GM21390 (cell line): ENCODE results near the gene YDJC.
"Not testable (repeated sequence)": the region's sequence is repeated elsewhere in the genome, so short reads cannot be mapped to it uniquely, and the experiment has no call there.

Source experiments
- ATAC-seq: cut with Tn5 transposase; IDR thresholded peaks from one replicate; pipeline ENCODE4 v1.9.1; 2021; ENCODE audit not compliant: unreplicated experiment

YDJC gene

DNA sequence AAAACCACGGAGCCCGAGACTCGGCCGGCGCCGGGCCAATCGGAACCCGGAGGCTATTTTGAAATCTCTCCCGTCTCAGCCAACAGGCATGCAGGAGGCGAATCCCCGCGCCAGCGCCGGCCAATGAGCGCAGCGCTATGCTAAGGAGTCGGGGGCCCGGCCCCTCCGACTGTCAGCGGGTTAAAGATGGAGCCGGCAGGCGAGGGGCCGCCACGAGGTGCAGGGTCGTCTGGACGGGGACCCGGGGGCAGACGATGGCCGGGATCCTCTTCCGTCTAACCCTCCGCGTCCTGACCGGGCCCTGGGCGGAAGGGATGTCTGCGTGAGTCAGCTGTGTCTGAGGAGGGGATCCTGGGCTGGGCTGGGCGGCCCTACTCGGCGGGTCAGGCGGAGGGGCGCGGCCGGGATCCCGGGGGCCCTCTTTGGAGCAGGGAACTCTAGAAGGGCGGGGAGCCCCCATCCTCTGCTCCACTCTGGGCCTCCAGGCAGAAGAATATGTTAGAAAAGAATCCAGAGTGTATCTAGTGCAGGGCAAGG is 22.3 kb upstream of the YDJC start:
- peak; percentile 67 for ATAC-seq

DNA sequence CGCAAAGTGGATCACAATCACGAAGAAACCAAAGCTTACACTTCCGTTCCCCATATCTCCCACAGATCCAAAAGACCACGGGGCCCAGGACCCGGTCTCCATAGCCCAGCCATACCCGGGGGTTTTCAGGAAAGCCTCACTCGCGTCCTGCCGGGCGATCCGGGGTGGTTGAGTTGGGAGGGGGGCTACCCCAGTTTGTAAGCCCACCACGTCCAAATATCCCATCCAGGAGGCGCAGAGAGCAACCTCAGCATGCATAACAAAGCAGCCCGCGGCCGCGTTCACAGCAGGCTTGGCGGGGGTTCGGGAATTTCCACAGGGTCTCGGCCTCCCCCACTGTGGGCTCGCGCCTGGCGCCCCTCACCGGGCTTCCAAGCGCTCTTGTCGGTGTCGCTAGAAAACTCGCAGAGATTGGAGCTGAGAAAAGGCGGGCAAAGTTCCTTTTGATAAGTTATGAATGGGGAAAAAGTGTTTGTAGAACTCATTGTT is 21.7 kb upstream of the YDJC start:
- peak; percentile 11 for ATAC-seq

DNA sequence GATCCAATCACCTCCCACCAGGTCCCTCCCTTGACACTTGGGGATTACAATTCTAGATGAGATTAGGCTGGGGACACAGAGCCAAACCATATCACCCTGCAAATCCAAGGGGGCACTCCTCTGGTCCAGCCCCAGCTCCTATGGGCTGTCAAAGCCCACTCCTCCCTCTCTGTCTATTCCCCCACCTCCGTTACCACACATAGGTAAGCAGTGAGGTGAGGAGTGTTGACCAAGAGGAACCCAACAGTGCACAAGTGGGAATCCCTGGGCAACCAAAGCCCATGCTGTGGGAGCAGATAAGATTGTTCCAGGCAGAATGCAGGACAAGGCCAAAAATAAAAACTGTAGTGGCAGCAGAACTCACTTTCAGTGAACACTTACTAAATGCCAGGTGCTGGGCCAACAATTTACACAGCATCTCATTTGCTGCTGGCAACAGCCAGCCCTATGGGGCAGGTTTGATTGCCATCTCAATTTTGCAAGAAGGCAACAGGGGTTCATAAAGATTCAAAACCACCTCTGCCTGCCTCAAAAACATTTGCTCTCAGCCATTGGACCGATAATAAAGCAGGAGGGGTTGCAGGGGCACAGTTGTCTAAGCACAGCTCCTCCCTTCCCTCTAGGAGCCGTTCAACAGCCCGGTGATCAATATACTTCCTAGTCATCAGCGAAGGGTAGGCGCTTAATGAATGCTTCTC is 21.1 kb upstream of the YDJC start:
- ATAC-seq, result peak; percentile 5

DNA sequence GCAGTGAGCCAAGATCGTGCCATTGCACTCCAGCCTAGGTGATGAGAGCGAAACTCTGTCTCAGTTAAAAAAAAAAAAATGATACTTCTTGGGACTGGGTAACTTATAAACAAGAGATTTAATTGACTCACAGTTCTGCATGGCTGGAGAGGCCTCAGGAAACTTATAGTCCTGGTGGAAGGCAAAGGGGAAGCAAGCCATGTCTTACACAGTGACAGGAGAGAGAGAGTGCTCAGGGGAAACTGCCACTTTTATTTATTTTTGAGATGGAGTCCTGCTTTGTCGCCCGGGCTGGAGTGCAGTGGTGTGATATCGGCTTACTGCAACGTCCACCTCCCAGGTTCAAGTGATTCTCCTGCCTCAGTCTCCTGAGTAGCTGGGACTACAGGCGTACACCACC is 20.5 kb upstream of the YDJC start:
- ATAC-seq, result no peak

DNA sequence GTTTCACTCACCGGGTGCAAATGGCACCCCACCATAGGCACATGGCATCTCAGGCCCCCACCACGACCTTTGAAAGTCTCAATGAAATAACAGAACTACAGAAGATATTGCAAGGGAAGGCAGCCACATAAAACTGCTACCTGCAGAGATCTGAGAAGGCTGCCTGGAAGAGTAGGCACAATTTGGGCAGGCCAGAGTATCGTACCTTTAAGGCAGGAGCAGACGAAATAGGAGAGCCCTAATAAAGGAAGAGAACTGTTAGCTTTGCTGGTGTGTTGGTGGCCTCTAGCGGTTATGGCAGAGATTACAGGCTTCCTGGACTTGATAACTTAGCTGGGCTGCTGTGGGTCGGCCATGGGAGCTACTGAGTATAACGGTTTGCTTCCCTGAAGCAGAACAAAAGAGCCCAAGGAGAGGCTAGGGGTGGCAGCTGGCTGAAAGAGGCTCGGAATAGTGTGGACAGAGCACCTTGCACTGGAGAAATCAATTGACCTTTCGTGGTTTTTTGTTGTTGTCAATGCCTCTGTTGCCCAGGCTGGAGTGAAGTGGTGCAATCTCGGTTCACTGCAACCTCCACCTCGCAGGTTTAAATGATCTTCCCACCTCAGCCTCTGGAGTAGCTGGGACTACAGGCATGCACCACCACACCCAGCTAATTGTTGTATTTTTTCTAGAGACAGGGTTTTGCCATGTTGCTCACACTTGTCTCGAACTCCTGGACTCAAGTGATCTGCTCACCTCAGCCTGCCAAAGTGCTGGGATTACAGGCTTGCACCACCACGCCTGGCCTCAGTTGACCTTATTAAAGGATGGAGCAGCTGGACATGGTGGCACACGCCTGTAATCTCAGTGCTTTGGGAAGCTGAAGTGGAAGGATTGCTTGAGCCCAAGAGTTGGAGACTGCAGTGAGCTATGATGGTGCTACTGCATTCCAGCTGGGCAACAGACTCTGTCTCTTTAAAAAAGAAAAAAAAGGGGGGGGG is 17.1 kb upstream of the YDJC start:
- ATAC-seq, result no peak

DNA sequence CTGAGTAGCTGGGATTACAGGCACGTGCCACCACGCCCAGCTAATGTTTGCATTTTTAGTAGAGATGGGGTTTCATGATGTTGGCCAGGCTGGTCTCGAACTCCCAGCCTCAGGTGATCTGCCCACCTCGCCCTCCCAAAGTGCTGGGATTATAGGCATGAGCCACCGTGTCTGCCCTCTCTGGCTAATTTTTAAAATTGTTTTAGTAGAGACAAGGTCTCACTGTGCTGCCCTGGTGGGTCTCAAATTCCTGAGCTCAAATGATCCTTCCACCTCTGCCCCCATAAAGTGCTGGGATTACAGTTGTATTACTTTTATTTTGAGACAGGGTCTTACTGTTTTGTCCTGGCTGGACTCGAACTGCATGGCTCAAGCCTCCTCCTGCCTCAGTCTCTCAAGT is 15.7 kb upstream of the YDJC start:
- ATAC-seq, result not testable (repeated sequence)

DNA sequence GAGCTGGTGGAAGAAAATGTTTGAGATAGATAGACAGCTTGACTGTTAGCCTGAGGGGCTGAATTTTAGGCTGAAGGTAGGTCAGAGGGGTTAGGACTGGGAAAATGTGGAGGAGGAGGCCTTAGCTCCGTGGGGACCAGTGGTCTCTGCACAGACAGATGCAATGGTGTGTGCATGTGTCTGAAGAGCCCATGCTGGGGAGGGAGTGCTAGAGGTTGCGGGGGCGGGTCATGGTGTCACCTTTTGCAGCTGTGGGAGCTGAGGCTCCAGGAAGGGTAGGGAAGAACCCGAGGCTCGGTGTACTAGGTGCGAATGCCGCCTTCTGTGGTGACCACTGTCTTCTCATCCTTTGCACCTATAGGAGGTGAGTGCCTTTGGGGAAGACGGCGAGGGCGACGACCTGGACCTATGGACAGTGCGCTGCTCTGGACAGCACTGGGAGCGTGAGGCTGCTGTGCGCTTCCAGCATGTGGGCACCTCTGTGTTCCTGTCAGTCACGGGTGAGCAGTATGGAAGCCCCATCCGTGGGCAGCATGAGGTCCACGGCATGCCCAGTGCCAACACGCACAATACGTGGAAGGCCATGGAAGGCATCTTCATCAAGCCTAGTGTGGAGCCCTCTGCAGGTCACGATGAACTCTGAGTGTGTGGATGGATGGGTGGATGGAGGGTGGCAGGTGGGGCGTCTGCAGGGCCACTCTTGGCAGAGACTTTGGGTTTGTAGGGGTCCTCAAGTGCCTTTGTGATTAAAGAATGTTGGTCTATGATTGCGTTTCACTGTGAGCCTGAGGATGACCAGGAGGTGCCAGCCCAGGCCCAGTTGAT is 13.9 kb upstream of the YDJC start:
- no peak for ATAC-seq

DNA sequence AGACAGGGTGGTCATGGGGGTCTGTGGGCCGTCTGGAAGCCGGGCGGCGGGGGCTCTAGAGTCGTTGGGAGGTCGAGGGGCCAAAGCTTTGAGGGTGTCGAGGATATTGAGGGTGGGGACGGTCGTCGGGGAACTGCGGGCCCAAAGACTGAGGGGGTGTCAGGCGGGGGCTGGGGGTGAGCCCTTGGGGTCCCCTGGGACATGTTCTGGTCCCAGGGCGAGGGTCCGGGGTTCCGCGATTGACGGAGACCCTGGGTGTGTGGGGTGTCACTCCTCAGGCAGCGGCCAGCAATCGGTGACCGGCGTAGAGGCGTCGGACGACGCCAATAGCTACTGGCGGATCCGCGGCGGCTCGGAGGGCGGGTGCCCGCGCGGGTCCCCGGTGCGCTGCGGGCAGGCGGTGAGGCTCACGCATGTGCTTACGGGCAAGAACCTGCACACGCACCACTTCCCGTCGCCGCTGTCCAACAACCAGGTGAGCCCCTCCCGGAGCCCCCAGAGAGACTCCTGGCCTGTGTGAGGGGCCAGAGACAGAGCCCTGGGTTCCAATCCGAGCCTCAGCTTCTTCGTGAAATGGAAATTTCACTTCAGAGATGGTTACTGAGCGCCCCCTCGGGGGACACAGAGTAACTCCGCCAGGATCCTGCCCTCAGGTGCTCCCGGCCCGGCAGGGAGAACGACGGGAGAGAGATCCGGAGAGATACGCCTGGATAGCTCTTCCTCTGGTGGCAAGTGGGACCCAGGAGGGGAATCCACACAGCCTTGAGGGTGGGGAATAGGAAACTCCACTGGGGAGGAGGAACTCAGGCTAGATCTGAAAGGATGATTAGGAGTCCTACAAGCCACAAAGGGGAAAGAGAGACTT is 13.0 kb upstream of the YDJC start:
- ATAC-seq, result no peak

DNA sequence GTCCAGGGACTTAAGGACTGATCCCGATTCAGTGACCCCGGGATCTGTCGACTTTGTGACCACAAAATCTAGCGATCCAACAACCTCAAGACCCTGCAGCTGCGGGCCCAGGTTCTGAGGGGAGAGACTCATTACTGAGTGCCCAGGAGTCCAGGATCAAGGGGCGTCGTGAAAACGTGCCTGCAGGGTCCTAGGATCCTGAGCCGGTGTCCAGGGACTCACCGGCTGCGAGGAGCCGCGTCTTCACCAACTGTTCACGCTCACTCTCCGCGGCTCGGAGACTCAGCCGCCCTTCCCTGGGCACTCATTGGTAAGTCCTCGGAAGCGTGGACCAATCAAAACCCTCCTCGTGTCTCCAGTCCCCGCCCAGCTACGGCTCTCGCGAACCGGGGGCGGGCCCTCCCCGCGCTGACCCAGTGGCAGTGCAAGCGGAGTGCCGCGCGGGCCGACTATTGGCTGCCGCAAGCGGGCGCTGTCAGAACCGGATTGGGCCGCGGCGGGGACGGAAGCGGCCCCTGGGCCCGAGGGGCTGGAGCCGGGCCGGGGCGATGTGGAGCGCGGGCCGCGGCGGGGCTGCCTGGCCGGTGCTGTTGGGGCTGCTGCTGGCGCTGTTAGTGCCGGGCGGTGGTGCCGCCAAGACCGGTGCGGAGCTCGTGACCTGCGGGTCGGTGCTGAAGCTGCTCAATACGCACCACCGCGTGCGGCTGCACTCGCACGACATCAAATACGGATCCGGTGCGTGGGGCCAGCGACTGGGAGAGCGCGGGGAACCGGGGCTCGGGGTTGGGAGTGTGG is 12.2 kb upstream of the YDJC start, which contains the start of gene SDF2L1:
Gene SDF2L1 (plus strand): TSS at position 514 of the 795 bp plus-strand sequence. CDS start 35 bp downstream, at position 549.
- peak; percentile 83 for ATAC-seq

DNA sequence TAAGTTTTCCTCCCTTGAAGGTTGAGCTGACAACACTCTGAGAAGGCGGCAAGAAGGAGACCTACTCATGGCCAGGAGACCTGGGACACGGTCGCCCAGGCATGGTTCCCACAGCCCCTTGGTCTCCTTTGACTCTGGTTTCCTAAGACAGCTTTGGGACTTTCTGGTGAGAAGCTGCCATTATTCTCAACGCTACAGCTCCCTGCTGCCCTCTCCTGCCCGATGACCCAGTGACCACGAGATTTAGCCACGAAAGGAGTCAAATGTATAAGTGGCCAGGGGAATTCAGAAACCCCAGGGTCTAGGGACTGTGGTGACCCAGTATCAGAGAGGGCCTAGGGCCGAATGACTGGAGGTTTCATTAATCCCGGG is 11.6 kb upstream of the YDJC start:
- ATAC-seq, result peak; percentile 3

DNA sequence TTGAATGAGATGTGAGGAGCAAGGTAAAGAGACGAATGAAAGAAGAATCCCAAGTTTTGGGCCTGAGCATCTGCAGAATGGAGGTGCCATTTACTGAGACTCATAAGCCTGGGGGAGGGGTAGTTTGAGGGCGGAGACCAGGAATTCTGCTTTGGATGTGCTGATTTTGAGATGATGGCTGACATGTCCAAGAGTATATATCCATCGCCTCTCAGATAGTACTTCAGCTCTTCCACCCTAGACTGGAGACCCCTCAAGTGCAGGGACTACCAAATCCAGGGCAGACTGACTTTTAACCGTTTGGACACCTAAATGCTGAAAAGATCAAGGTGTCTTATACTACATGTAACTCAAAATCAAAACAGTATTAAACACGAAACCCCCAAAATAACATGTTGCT is 11.0 kb upstream of the YDJC start:
- ATAC-seq, result no peak

- ATAC-seq, result no peak
Observed at GRCh38 chr22:21639359-21639758, 9.5 kb upstream of the YDJC start.

DNA sequence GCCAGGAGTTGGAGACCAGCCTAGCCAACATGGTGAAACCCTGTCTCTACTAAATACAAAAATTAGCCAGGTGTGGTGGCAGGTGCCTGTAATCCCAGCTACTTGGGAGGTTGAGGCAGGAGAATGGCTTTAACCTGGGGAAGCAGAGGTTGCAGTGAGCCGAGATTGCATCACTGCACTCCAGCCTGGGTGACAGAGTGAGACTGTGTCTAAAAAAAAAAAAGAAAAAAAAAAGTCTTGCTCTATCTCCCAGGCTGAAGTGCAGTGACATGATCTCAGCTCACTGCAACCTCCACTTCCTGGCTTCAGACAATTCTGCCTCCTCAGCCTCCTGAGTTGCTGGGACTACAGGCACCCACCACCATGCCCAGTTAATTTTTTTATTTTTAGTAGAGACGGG is 7.6 kb upstream of the YDJC start:
- ATAC-seq, result not testable (repeated sequence)

DNA sequence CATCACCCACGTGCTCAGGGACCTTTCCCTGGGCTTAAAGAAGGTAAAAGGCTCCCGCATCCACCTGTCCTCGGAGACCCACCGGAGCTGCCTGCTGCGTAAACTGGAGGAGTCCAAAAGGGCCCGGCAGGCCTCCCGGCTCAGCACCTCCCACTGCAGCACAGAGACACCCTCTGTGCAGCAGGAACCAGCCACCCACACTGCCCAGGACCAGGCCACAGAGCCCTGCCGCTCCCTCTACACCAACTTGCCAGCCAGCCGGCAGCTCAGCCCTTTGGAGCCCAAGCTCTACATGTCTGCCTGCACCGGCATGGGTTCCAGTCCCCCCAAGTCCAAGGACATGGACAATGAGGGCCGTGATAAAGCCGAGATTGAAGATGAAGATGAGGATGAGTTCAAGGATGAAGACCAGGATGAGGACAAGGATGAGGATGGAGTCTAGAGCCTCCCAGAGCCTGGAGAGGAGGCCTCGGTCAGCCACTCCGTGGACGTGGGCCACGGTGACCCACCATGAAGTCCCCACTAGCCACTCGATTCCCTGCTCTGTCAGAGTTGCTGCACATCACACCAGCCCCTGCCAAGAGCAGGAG is 6.9 kb upstream of the YDJC start:
- no peak for ATAC-seq

DNA sequence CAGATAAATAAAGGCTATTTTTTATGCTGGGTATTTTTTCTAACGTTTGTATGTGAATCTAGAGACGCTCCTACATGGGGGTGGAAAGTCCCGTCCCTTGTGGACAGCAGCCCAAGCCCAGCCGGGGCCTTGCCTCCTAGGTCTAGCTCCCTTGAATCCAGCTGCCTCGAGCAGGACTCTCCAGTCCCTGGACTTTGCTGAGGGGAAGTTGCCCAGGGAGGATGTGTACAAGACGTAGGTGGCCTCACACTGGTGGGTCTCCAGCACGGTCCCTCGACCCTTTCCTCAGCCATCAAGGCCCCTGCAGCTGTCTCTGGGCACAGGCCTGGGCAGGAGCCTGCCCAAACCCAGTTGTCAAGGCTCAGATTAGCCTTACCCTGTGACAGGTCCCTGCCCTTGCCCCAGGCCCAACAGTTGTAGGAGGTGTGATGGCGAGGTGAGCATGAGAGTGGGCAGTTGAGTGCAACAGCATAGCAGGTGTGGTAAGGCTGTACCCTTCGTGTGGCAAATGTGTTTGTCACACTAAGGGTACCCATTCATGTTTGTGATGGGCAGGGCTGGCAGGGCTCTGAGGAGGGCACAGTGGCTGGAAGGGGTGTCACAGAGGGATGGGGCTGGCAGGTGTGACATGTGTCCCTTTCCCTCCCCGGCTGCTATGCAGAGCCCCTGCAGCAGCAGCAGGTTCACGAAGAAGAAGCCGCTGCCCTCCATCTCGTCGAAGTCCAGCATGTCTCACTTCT is 6.1 kb upstream of the YDJC start:
- no peak for ATAC-seq

GRCh38 chr22:21634844-21635243 is 5.0 kb upstream of the YDJC start:
- no peak for ATAC-seq

- no peak for ATAC-seq
Observed at GRCh38 chr22:21634081-21634480, 4.3 kb upstream of the YDJC start.

- no peak for ATAC-seq
Observed at GRCh38 chr22:21633481-21633880, 3.7 kb upstream of the YDJC start.
